WTC11 (cell line): ENCODE data around the gene DYNC1I1. TPM values are rescaled to one million over a fixed set of nuclear protein-coding genes. Genes with fewer than 3 reads are reported as not detected.

Experiments used
- ATAC-seq: fragments of 200-7000 bp; cut with Tn5 transposase; 2 replicates; pipeline ENCODE4 v1.10.0; 2021; ENCODE audit warnings: mild to moderate bottlenecking, moderate library complexity
- CTCF ChIA-PET: fragments of 300-600 bp; sonication (Branson Sonifier 250); formaldehyde crosslinking; loops from one replicate; lab custom pipeline; 2021; ENCODE audit warnings: antibody characterized with exemption; lab: Charles Lee
- POLR2A ChIA-PET: fragments of 350-600 bp; sonication (Branson Sonifier 250); formaldehyde crosslinking; loops from one replicate; lab custom pipeline; 2021; ENCODE audit warnings: antibody characterized with exemption; lab: Charles Lee
- DNase-seq: peaks from one replicate; pipeline ENCODE4 v3.0.0; 2021; ENCODE audit warnings: low spot score
- H3K27ac Mint-ChIP-seq: 2 replicates; pipeline ENCODE4 v1.8.0; 2021; ENCODE audit warnings: mixed read lengths
- H3K27me3 Mint-ChIP-seq: 2 replicates; pipeline ENCODE4 v1.8.0; 2021; ENCODE audit warnings: low read depth, mild to moderate bottlenecking, moderate library complexity, mixed read lengths
- H3K36me3 Mint-ChIP-seq: 2 replicates; pipeline ENCODE4 v1.8.0; 2021; ENCODE audit warnings: mixed read lengths
- H3K4me1 Mint-ChIP-seq: 2 replicates; pipeline ENCODE4 v1.8.0; 2022; ENCODE audit warnings: mixed read lengths
- H3K4me3 Mint-ChIP-seq: 2 replicates; pipeline ENCODE4 v1.8.0; 2021; ENCODE audit warnings: mild to moderate bottlenecking, moderate library complexity, mixed read lengths
- H3K9me3 Mint-ChIP-seq: 2 replicates; pipeline ENCODE4 v1.8.0; 2021; ENCODE audit warnings: mixed read lengths
- E2F1 ChIP-seq: sonication (generic); formaldehyde crosslinking; IDR thresholded peaks from 2 replicates; pipeline ENCODE4 v1.8.0; 2022; ENCODE audit warnings: mild to moderate bottlenecking, missing genetic modification reagents
- E2F4 ChIP-seq: sonication (generic); formaldehyde crosslinking; IDR thresholded peaks from 2 replicates; pipeline ENCODE4 v1.8.1; 2022; ENCODE audit warnings: low read depth, mild to moderate bottlenecking, moderate library complexity, missing genetic modification reagents, borderline replicate concordance
- FOXP1 ChIP-seq: sonication (generic); formaldehyde crosslinking; IDR thresholded peaks from 2 replicates; pipeline ENCODE4 v1.8.0; 2022; ENCODE audit warnings: missing genetic modification reagents, mild to moderate bottlenecking, moderate library complexity, borderline replicate concordance
- GABPB1 ChIP-seq: sonication (generic); formaldehyde crosslinking; IDR thresholded peaks from 2 replicates; pipeline ENCODE4 v1.8.1; 2023; ENCODE audit warnings: mild to moderate bottlenecking, missing genetic modification reagents
- GRHL2 ChIP-seq: fragments of 250-450 bp; sonication (Bioruptor Pico); IDR thresholded peaks from 2 replicates; pipeline ENCODE4 v1.8.0; 2022; ENCODE audit warnings: mild to moderate bottlenecking, moderate library complexity; ENCODE audit not compliant: insufficient replicate concordance, severe bottlenecking
- JAZF1 ChIP-seq: fragments of 250-450 bp; sonication (Bioruptor Pico); IDR thresholded peaks from 2 replicates; pipeline ENCODE4 v1.9.0; 2021; ENCODE audit warnings: moderate library complexity, mild to moderate bottlenecking, inconsistent platforms
- NFATC4 ChIP-seq: fragments of 250-450 bp; sonication (Bioruptor Pico); IDR thresholded peaks from 2 replicates; pipeline ENCODE4 v1.9.0; 2021; ENCODE audit warnings: mild to moderate bottlenecking
- NFYB ChIP-seq: sonication (generic); formaldehyde crosslinking; conservative IDR thresholded peaks from 2 replicates; pipeline ENCODE4 v1.8.0; 2022; ENCODE audit warnings: low read depth, missing genetic modification reagents
- OVOL2 ChIP-seq: fragments of 250-450 bp; sonication (Bioruptor Pico); IDR thresholded peaks from 2 replicates; pipeline ENCODE4 v1.9.0; 2021; ENCODE audit warnings: mild to moderate bottlenecking, borderline replicate concordance
- PREB ChIP-seq: sonication (generic); formaldehyde crosslinking; IDR thresholded peaks from 2 replicates; pipeline ENCODE4 v1.8.1; 2022; ENCODE audit warnings: mild to moderate bottlenecking, missing genetic modification reagents, moderate library complexity, borderline replicate concordance
- RORB ChIP-seq: fragments of 250-450 bp; sonication (Bioruptor Pico); IDR thresholded peaks from 2 replicates; pipeline ENCODE4 v1.9.0; 2021; ENCODE audit warnings: mild to moderate bottlenecking
- SMAD3 ChIP-seq: sonication (generic); formaldehyde crosslinking; IDR thresholded peaks from 2 replicates; pipeline ENCODE4 v1.8.0; 2022; ENCODE audit warnings: missing genetic modification reagents, mild to moderate bottlenecking, borderline replicate concordance
- TEAD1 ChIP-seq: sonication (generic); formaldehyde crosslinking; IDR thresholded peaks from 2 replicates; pipeline ENCODE4 v1.8.0; 2022; ENCODE audit warnings: mild to moderate bottlenecking, missing genetic modification reagents
- ZMAT4 ChIP-seq: fragments of 250-450 bp; sonication (Bioruptor Pico); IDR thresholded peaks from 2 replicates; pipeline ENCODE4 v1.9.0; 2021; ENCODE audit warnings: mild to moderate bottlenecking
- ZNF219 ChIP-seq: sonication (generic); formaldehyde crosslinking; IDR thresholded peaks from 2 replicates; pipeline ENCODE4 v1.8.0; 2023; ENCODE audit warnings: missing genetic modification reagents, mild to moderate bottlenecking, borderline replicate concordance
- ZNF396 ChIP-seq: fragments of 250-450 bp; sonication (Bioruptor Pico); IDR thresholded peaks from 2 replicates; pipeline ENCODE4 v1.8.0; 2021; ENCODE audit warnings: mild to moderate bottlenecking, moderate library complexity, borderline replicate concordance
- ZNF425 ChIP-seq: fragments of 250-450 bp; sonication (Bioruptor Pico); conservative IDR thresholded peaks from 2 replicates; pipeline ENCODE4 v1.9.0; 2021; ENCODE audit warnings: mild to moderate bottlenecking
- ZNF512 ChIP-seq: sonication (generic); formaldehyde crosslinking; IDR thresholded peaks from 2 replicates; pipeline ENCODE4 v1.8.1; 2022; ENCODE audit warnings: missing genetic modification reagents, borderline replicate concordance
- total RNA-seq: library from RNA; stranded (reverse); gene quantifications from 3 replicates; pipeline ENCODE4 v1.2.3, GENCODE V29; 2021

DYNC1I1 gene
- total RNA-seq, 1 experiment from 2014 or later = 2.8 TPM

GRCh38 chr7:96135241-96135640 lies 362.9 kb downstream of the DYNC1I1 start (continued):
- TF ChIP-seq ZNF512 (CRISPR knock-in tag) (no peak), FOXP1 (CRISPR knock-in tag) (no peak), ZNF396 (no peak), PREB (no peak)

GRCh38 chr7:96136600-96137239 lies 364.4 kb downstream of the DYNC1I1 start:
- Mint-ChIP-seq H3K4me1 (peaks cover 12% of the 10 kb centered on the region), H3K36me3 (peaks cover 28% of the 10 kb centered on the region), H3K4me3 (no peak overlapping the region), H3K27ac (no peak overlapping the region), H3K9me3 (no peaks in the 10 kb centered on the region), H3K27me3 (peaks cover 69% of the 10 kb centered on the region)
- DNase-seq = no peak
- TF ChIP-seq JAZF1 (CRISPR knock-in tag) (no peak), TEAD1 (no peak), SMAD3 (CRISPR knock-in tag) (no peak)
- POLR2A ChIA-PET = no interaction called here
- CTCF ChIA-PET = no interaction called here
- no peak for ATAC-seq

GRCh38 chr7:96143495-96144259 lies 371.3 kb downstream of the DYNC1I1 start:
- Mint-ChIP-seq H3K9me3 (no peaks in the 10 kb centered on the region), H3K4me1 (peaks cover 25% of the 10 kb centered on the region), H3K27me3 (peaks cover 100% of the 10 kb centered on the region), H3K36me3 (peaks cover 49% of the 10 kb centered on the region), H3K27ac (peak overlapping the region; percentile 3; the same call in 1 of the 2 replicates), H3K4me3 (peak overlapping the region; percentile 20; the same call in 1 of the 2 replicates)
- DNase-seq (peak; percentile 20), ATAC-seq (peak; percentile 99)
- ChIA-PET POLR2A (no interaction called here), CTCF (interaction anchor here (1.3 to 2.3 kb wide), 2 partner anchors 12 to 68 kb away, joined by 7 to 9 read pairs; no protein-coding TSS in a partner anchor)
- TF ChIP-seq ZMAT4 (peak; percentile 76; the same call in 1 of the 2 replicates), RORB (CRISPR knock-in tag) (no peak), PREB (no peak), GRHL2 (CRISPR knock-in tag) (no peak), OVOL2 (CRISPR knock-in tag) (no peak), E2F1 (peak; percentile 50; the same call in 1 of the 2 replicates), ZNF425 (CRISPR knock-in tag) (no peak), FOXP1 (CRISPR knock-in tag) (no peak), E2F4 (no peak), ZNF219 (no peak), SMAD3 (CRISPR knock-in tag) (no peak), NFYB (CRISPR knock-in tag) (no peak), NFATC4 (CRISPR knock-in tag) (no peak), GABPB1 (CRISPR knock-in tag) (no peak)
